ACC112 (cell line): ENCODE data around the gene UBQLN4.

Experiments
- H2AFZ ChIP-seq: fragments of 200-600 bp; sonication (generic); one replicate; pipeline ENCODE4 v1.6.0; 2017; ENCODE audit warnings: antibody characterized with exemption, low read length; ENCODE audit not compliant: unreplicated experiment
- H3K27ac ChIP-seq: fragments of 200-600 bp; sonication (generic); 2 replicates; pipeline ENCODE4 v1.5.1; 2014; ENCODE audit warnings: low read depth, mild to moderate bottlenecking, antibody characterized with exemption, low read length, moderate library complexity
- H3K27me3 ChIP-seq: fragments of 200-600 bp; sonication (generic); 2 replicates; pipeline ENCODE4 v1.6.1; 2014; ENCODE audit warnings: mild to moderate bottlenecking, antibody characterized with exemption, low read length, moderate library complexity, mixed read lengths; ENCODE audit not compliant: insufficient read depth
- H3K36me3 ChIP-seq: fragments of 200-600 bp; sonication (generic); 2 replicates; pipeline ENCODE4 v1.6.1; 2016; ENCODE audit warnings: mild to moderate bottlenecking, antibody characterized with exemption, low read length, moderate library complexity, mixed read lengths; ENCODE audit not compliant: insufficient read depth
- H3K4me1 ChIP-seq: fragments of 200-600 bp; sonication (generic); one replicate; pipeline ENCODE4 v1.6.1; 2016; ENCODE audit warnings: low read length, mixed read lengths; ENCODE audit not compliant: insufficient read depth, unreplicated experiment, control insufficient read depth
- H3K4me3 ChIP-seq: fragments of 200-600 bp; sonication (generic); 2 replicates; pipeline ENCODE4 v1.5.1; 2014; ENCODE audit warnings: mild to moderate bottlenecking, low read depth, low read length
- H3K79me2 ChIP-seq: fragments of 200-600 bp; sonication (generic); one replicate; pipeline ENCODE4 v1.6.0; 2016; ENCODE audit warnings: low read length; ENCODE audit not compliant: control insufficient read depth, unreplicated experiment, insufficient read depth

Gene UBQLN4

GRCh38 chr1:156053768-156054499, at the start of gene UBQLN4:
Gene UBQLN4, minus strand, starts transcription at chr1:156053798. Its CDS starts 97 bp downstream, at chr1:156053701.
- Histone ChIP-seq H3K27ac (peak within 1 kb of the TSS; percentile 89), H3K4me1 (peaks cover 7% of the 10 kb centered on the region), H2AFZ (peak within 1 kb of the TSS; percentile 84), H3K4me3 (peak within 1 kb of the TSS; percentile 92), H3K36me3 (peaks cover 9% of the 10 kb centered on the region; the same call in 1 of the 2 replicates), H3K79me2 (peaks cover 22% of the 10 kb centered on the region), H3K27me3 (no peaks in the 10 kb centered on the region)

GRCh38 chr1:156102633-156103511, 49.3 kb upstream of the UBQLN4 start:
- H3K4me3 ChIP-seq = peak overlapping the region; percentile 67; the same call in 1 of the 2 replicates
- peaks cover 6% of the 10 kb centered on the region for H3K79me2 ChIP-seq
- H3K27ac ChIP-seq = peak overlapping the region; percentile 99
- no peaks in the 10 kb centered on the region for H3K27me3 ChIP-seq
- H2AFZ ChIP-seq = no peak overlapping the region
- H3K36me3 ChIP-seq = no peaks in the 10 kb centered on the region
- peaks cover 66% of the 10 kb centered on the region for H3K4me1 ChIP-seq

- H3K36me3 ChIP-seq = no peaks in the 10 kb centered on the region
- peak overlapping the region; percentile 99 for H3K27ac ChIP-seq
- no peaks in the 10 kb centered on the region for H3K27me3 ChIP-seq
- peaks cover 68% of the 10 kb centered on the region for H3K4me1 ChIP-seq
- no peak overlapping the region for H3K4me3 ChIP-seq
- H3K79me2 ChIP-seq = peaks cover 6% of the 10 kb centered on the region
- H2AFZ ChIP-seq = no peak overlapping the region
Observed at GRCh38 chr1:156101880-156102279, 48.3 kb upstream of the UBQLN4 start.

GRCh38 chr1:156100205-156100995, 46.8 kb upstream of the UBQLN4 start:
- Histone ChIP-seq H3K4me3 (no peak overlapping the region), H3K27me3 (no peaks in the 10 kb centered on the region), H3K36me3 (no peaks in the 10 kb centered on the region), H2AFZ (no peak overlapping the region), H3K4me1 (peaks cover 72% of the 10 kb centered on the region), H3K27ac (peak overlapping the region; percentile 30; the same call in 1 of the 2 replicates), H3K79me2 (peaks cover 6% of the 10 kb centered on the region)

- Histone ChIP-seq H2AFZ (no peak overlapping the region), H3K79me2 (peaks cover under 1% of the 10 kb centered on the region), H3K4me3 (no peak overlapping the region), H3K36me3 (no peaks in the 10 kb centered on the region), H3K4me1 (peaks cover 61% of the 10 kb centered on the region), H3K27ac (peak overlapping the region; percentile 16; the same call in 1 of the 2 replicates), H3K27me3 (no peaks in the 10 kb centered on the region)
Observed at GRCh38 chr1:156099282-156099681, 45.7 kb upstream of the UBQLN4 start.

GRCh38 chr1:156098784-156099183, 45.2 kb upstream of the UBQLN4 start:
- H2AFZ ChIP-seq = no peak overlapping the region
- H3K27ac ChIP-seq = peak overlapping the region; percentile 99; the same call in 1 of the 2 replicates
- H3K4me3 ChIP-seq = no peak overlapping the region
- no peaks in the 10 kb centered on the region for H3K79me2 ChIP-seq
- H3K4me1 ChIP-seq = peaks cover 56% of the 10 kb centered on the region
- H3K27me3 ChIP-seq = no peaks in the 10 kb centered on the region
- no peaks in the 10 kb centered on the region for H3K36me3 ChIP-seq

- H3K27ac ChIP-seq = peak overlapping the region; percentile 99
- H3K79me2 ChIP-seq = no peaks in the 10 kb centered on the region
- H2AFZ ChIP-seq = no peak overlapping the region
- H3K36me3 ChIP-seq = no peaks in the 10 kb centered on the region
- no peak overlapping the region for H3K4me3 ChIP-seq
- peaks cover 44% of the 10 kb centered on the region for H3K4me1 ChIP-seq
- no peaks in the 10 kb centered on the region for H3K27me3 ChIP-seq
Observed at GRCh38 chr1:156097499-156098178, 44.0 kb upstream of the UBQLN4 start.

GRCh38 chr1:156096640-156097391, 43.2 kb upstream of the UBQLN4 start:
- Histone ChIP-seq H3K36me3 (no peaks in the 10 kb centered on the region), H3K79me2 (no peaks in the 10 kb centered on the region), H2AFZ (no peak overlapping the region), H3K27ac (peak overlapping the region; percentile 99), H3K4me3 (no peak overlapping the region), H3K27me3 (no peaks in the 10 kb centered on the region), H3K4me1 (peaks cover 36% of the 10 kb centered on the region)

- no peaks in the 10 kb centered on the region for H3K27me3 ChIP-seq
- H3K4me3 ChIP-seq = no peak overlapping the region
- peak overlapping the region; percentile 99 for H3K27ac ChIP-seq
- no peak overlapping the region for H2AFZ ChIP-seq
- no peaks in the 10 kb centered on the region for H3K36me3 ChIP-seq
- peaks cover 33% of the 10 kb centered on the region for H3K4me1 ChIP-seq
- H3K79me2 ChIP-seq = no peaks in the 10 kb centered on the region
Observed at GRCh38 chr1:156095906-156096508, 42.4 kb upstream of the UBQLN4 start.
